NCI-H69 (cell line): Measurements from ENCODE around the gene NFIC.
"Not testable (repeated sequence)": the region's sequence is repeated elsewhere in the genome, so short reads cannot be mapped to it uniquely, and the experiment has no call there.

Experiments
- DNase-seq: peaks from one replicate; lab custom pipeline; 2025; lab: John Stamatoyannopoulos, UW

Gene NFIC

GRCh38 chr19:3365836-3366752, at the start of gene NFIC:
Gene NFIC, plus strand, starts transcription at chr19:3366583. Its CDS starts 54 bp downstream, at chr19:3366637.
- peak; percentile 88 for DNase-seq

- DNase-seq, result no peak
Observed at GRCh38 chr19:3316659-3317207, 49.6 kb upstream of the NFIC start.

DNA sequence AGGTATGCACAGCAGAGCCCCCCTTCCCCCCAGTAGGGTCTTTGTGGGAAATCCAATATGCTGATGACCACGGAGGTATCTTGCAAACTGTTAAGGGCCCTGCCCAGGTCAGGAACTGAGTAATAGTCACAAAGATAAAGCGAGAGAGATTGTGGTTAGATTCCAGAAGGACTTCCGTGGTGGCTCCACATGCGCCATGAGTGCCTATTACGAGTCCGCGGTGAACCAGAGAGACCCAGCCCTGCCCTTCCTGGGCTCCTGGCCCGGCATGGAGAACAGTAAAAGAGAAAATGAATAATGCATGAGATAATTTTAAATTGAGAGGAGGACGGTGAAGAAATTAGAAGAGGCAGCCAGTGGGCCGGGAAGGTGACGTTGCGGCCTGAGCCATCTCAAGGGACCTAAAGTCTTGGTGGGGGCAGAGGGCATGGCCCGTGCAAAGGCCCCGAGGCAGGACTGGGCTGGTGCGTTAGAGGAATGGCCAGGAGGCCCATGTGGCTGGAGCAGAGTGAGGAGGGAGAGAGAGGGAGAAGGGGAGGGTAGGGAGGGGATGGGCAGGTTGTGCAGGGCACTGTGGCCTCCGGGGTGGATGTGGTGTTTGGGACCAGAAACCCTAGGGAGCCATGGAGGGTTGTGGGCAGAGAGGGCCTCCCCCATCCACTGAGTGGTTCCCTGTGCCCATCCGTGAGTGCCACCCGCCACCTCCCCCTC, 46.6 kb upstream of the NFIC start:
- no peak for DNase-seq

DNA sequence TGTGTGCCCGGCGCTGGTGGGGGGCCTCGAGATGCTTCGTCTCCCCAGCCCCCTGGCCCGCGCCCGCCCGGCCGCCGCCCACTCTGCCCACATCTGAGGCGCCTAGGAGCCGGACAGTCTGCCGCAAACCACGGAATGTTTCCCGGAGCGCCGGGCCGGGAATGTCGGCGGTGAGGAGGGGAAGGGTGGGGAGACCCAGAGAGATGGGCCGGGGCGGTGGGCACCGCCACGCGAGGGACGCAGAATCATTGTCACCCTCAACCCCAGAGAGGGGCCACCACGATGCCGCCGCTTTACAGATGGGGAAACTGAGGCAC, 46.1 kb upstream of the NFIC start:
- no peak for DNase-seq

- no peak for DNase-seq
Observed at GRCh38 chr19:3320853-3321252, 45.5 kb upstream of the NFIC start.

GRCh38 chr19:3321696-3322095, 44.7 kb upstream of the NFIC start:
- DNase-seq, result no peak

DNA sequence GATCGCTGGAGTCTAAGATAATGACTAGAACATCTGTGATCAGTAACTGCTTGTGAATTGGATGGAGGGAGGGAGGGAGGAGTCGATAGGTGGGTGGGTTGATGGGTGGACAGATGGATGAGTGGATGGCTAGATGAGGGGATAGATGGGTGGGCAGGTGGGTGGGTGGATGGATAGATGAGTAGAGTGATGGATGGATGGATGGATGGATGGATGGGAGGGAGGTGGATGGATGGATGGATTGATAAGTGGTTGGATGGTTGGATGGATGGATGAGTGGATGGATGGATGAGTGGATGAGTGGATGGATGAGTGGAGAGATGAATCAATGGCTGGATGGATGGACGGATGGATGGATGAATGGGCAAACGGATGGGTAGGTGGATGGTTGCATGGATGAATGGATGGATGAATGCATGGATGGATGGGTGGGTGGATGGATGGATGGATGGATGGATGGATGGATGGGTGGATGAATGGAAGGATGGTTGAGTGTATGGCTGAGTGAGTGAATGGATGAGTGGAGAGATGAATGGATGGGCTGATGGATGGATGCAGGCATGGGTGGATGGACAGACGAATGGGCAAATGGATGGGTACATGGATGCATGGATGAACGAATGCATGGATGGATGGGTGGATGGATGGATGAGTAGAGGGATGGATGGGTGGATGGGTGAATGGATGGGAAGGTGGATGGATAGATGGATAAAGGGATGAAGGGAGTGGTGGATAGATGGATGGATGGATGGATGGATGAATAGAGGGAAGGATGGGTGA, 44.0 kb upstream of the NFIC start:
- no peak for DNase-seq

- DNase-seq, result no peak
Observed at GRCh38 chr19:3323026-3323425, 43.4 kb upstream of the NFIC start.

- no peak for DNase-seq
Observed at GRCh38 chr19:3323658-3324057, 42.7 kb upstream of the NFIC start.

DNA sequence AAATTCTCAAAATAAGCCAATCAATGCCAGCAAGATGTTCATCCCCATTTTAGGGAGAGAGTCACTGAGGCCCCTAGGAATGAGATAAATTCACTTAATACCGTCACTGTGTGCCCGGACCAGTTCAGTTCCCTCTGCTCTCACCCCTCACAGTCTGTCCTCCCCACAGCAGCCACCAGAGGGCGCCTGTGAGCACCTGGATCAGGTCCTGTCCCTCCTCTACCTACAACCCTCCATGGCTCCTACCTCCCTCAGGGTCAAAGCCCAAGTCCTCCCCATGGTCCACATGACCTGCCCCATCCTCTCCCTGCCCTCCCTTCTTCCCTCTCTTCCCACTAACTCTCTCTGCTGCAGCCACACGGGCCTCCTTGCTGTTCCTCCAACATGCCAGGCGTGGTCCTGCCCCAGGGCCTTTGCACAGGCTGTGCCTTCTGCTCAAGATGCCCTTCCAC, 42.0 kb upstream of the NFIC start:
- peak; percentile 55 for DNase-seq

GRCh38 chr19:3325451-3325850, 40.9 kb upstream of the NFIC start:
- DNase-seq, result no peak

DNA sequence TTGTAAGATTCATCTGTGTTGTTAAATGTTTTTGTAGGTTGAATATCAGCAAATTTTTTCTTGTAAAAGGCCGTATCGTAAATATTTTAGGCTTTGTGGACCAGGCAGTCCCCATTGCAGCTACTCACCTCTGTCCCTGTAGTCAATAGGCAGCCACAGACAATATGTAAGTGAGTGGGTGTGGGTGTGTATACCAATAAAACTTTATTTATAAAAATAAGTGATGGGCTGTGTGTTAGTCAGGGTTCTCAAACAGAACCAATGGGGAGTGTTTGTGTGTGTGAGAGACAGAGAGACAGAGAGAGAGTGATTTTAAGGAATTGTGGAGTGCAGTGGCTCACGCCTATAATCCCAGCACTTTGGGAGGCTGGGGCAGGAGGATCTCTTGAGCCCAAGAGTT, 37.6 kb upstream of the NFIC start:
- no peak for DNase-seq

DNA sequence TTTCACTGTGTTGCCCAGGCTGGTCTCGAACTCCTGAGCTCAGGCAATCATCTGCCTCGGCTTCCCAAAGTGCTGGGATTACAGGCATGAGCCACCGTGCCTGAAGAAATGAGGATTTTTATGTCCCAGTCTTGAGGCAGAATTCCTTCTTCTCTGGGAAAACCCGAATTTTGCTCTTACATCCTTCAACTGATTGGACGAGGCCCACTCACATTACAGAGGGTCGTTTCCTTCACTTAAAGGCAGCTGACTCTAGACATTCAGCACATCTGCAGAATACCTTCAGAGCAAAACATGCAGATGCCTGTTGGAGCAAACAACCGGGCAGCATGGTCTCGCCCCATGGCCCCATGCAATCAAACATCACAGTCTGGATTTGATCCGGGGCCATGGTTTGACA, 36.3 kb upstream of the NFIC start:
- DNase-seq, result no peak

- not testable (repeated sequence) for DNase-seq
Observed at GRCh38 chr19:3332232-3332631, 34.2 kb upstream of the NFIC start.

DNA sequence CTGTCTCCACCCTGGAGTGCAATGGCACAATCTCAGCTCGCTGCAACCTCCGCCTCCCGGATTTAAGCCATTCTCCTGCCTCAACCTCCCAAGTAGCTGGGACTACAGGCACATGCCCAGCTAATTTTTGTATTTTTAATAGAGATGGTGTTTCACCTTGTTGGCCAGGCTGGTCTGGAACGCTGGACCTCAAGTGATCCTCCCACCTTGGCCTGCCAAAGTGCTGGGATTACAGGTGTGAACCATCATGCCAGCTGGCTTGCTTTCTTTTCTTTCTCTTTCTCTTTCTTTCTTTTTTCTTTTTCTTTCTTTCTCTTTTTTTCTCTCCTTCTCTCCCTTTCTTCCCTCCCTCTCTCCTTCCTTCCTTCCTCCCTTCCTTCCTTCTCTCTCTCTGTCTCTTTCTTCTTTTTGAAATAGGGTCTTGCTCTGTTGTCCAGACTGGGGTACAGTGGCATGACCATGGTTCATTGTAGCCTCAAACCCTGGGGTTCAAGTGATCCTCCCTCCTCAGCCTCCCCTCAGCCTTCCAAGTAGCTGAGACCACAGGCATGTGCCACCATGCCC, 33.3 kb upstream of the NFIC start:
- no peak for DNase-seq

- no peak for DNase-seq
Observed at GRCh38 chr19:3333662-3334061, 32.7 kb upstream of the NFIC start.

DNA sequence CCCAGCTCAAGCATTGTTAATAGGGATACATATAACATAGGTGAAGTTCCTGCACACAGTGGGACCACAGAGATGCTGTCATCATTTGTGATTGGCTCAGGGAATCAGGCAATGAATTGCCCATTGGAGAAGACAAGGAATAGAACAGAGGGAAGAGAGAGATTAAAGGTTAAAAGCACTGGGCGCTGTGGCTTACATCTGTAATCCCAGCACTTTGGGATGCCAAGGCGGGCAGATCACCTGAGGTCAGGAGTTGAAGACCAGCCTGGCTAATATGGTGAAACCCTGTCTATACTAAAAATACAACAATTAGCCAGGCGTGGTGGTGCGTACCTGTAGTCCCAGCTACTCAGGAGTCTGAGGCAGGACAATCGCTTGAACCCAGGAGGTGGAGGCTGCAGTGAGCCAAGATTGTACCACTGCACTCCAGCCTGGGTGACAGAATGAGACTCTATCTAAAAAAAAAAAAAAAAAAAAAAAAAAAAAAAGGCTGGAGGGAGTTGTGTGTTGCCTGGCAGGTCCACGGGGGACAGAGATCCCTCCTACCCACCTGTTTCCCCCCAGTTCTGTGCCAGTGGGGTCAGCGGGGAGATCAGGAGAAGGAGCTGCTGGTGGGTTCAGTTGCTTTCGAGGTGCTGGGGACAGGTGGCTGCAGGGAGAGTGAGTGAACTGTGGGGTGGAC, 31.5 kb upstream of the NFIC start:
- DNase-seq, result not testable (repeated sequence)

DNA sequence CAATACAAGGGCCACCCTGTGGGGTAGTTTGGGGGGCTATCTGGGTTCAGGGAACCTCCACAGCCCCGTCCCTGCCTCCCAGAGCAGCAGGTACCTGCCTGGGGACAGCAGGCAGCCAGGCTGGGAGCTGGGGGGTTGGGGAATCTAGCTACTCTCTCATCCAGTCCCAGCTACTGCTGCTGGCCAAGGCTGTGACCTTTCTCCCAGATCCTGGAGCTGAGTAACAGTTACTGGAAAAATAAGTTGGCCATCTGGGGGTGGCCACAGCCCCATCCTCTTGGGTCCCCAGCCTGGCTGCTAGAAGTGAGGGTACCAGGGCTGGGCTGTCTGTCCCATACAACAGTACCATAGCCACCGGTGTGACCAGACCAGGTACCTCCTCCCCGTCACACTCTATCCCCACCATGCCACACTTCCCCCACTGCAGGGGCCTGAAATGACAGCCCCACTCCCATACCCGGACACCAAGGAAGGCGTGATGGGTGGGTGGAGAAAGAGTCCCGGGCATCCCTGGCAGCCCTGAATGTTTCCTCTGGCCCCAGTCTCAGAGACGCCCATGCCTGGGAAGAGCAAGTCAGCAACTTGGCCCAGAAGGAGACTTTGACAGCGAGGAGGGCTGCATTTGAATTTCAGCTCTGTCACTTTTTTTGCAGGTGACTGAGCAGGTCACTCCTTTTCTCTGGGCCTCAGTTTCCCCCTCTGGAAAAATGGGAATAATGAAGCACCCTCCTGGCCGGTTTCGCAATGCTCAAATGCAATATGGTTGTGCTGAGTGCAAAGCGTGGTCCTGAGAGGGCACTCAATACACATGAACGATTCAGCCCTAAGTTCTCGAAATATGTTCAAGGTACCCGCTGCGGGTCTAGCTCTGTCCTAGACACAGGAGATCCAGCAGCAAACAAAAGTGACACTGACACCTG, 30.7 kb upstream of the NFIC start:
- no peak for DNase-seq

- DNase-seq, result no peak
Observed at GRCh38 chr19:3336351-3336679, 30.1 kb upstream of the NFIC start.
